CD14-positive monocyte (primary cell): ENCODE results near the gene ZBTB7C. TPM values are rescaled to one million over a fixed set of nuclear protein-coding genes. Genes with fewer than 3 reads are reported as not detected.

Experiments used
- DNase-seq, 3 donors: peaks; one replicate each; pipeline ENCODE4 v3.0.0-alpha.2; 2011 to 2022
- H2AFZ ChIP-seq: 2 replicates; pipeline ENCODE4 v1.6.0; 2012; ENCODE audit warnings: mild to moderate bottlenecking, low read depth, low read length, inconsistent platforms; ENCODE audit not compliant: insufficient read depth, poor library complexity, severe bottlenecking
- H3K27ac ChIP-seq, 2 donors: 1 replicate in 1 of 2; 2 replicates in 1 of 2; pipeline ENCODE4 v1.5.1; 2012 to 2013; ENCODE audit warnings: low read length in 2 of 2, control low read depth in 1 of 2, inconsistent platforms in 1 of 2, low read depth in 1 of 2, mild to moderate bottlenecking in 1 of 2
- H3K27me3 ChIP-seq, 2 donors: one replicate each; pipeline versions ENCODE4 v1.6.0 to v1.6.1; 2011 to 2013; ENCODE audit warnings: low read length in 2 of 2; ENCODE audit not compliant: control insufficient read depth in 2 of 2, insufficient read depth in 2 of 2
- H3K36me3 ChIP-seq, 2 donors: replicated peaks in 1 of 2; 1 replicate in 1 of 2; 2 replicates in 1 of 2; pipeline versions ENCODE4 v1.5.1 to v1.6.1; 2012 to 2013; ENCODE audit warnings: low read length in 2 of 2, control low read depth in 1 of 2, inconsistent platforms in 1 of 2, mild to moderate bottlenecking in 1 of 2; ENCODE audit not compliant: insufficient read depth in 2 of 2, control insufficient read depth in 1 of 2
- H3K4me1 ChIP-seq, 2 donors: 1 replicate in 1 of 2; 2 replicates in 1 of 2; pipeline versions ENCODE4 v1.5.1 to v1.6.1; 2012 to 2013; ENCODE audit warnings: low read length in 2 of 2, control low read depth in 1 of 2, inconsistent platforms in 1 of 2, mild to moderate bottlenecking in 1 of 2, moderate library complexity in 1 of 2; ENCODE audit not compliant: insufficient read depth in 2 of 2, control insufficient read depth in 1 of 2
- H3K4me2 ChIP-seq: replicated peaks from 2 replicates; pipeline ENCODE3; 2012; ENCODE audit warnings: low read length, moderate library complexity, mild to moderate bottlenecking; ENCODE audit not compliant: poor library complexity, severe bottlenecking; ENCODE audit errors: extremely low read depth
- H3K4me3 ChIP-seq, 3 experiments: fragments of 200-600 bp in 1 of 3; sonication (generic) in 1 of 3; replicated peaks in 1 of 3; 1 replicate in 2 of 3; 2 replicates in 1 of 3; pipeline ENCODE4 v1.5.1; 2011 to 2013; ENCODE audit warnings: low read length in 3 of 3, mild to moderate bottlenecking in 3 of 3, control low read depth in 2 of 3, low read depth in 2 of 3, inconsistent platforms in 1 of 3, moderate library complexity in 1 of 3
- H3K79me2 ChIP-seq: 2 replicates; pipeline ENCODE4 v1.6.0; 2012; ENCODE audit warnings: mild to moderate bottlenecking, control low read depth, inconsistent platforms, low read length, moderate library complexity; ENCODE audit not compliant: insufficient read depth
- H3K9ac ChIP-seq: 2 replicates; pipeline ENCODE4 v1.6.0; 2017; ENCODE audit warnings: low read length, mild to moderate bottlenecking; ENCODE audit not compliant: insufficient read depth, poor library complexity, severe bottlenecking
- H3K9me3 ChIP-seq, 2 donors: replicated peaks in 1 of 2; 1 replicate in 1 of 2; 2 replicates in 1 of 2; pipeline versions ENCODE4 v1.5.1 to v1.6.1; 2012 to 2013; ENCODE audit warnings: low read length in 2 of 2, control low read depth in 1 of 2; ENCODE audit not compliant: control insufficient read depth in 1 of 2, insufficient read depth in 1 of 2
- H4K20me1 ChIP-seq: 2 replicates; pipeline ENCODE4 v1.6.0; 2012; ENCODE audit warnings: mild to moderate bottlenecking, low read length, control low read depth, moderate library complexity; ENCODE audit not compliant: insufficient read depth
- H3K27ac Mint-ChIP-seq, 7 donors: one replicate each; pipeline ENCODE4 v1.8.0; 2020; ENCODE audit warnings: mild to moderate bottlenecking in 7 of 7, mixed read lengths in 7 of 7, moderate library complexity in 6 of 7, inconsistent platforms in 2 of 7
- H3K27me3 Mint-ChIP-seq, 3 donors: one replicate each; pipeline ENCODE4 v1.8.0; 2021 to 2022; ENCODE audit warnings: low read depth in 3 of 3, mild to moderate bottlenecking in 3 of 3, mixed read lengths in 3 of 3, moderate library complexity in 3 of 3, inconsistent platforms in 1 of 3
- H3K36me3 Mint-ChIP-seq, 2 donors: one replicate each; pipeline ENCODE4 v1.8.0; 2020; ENCODE audit warnings: mixed read lengths in 2 of 2, inconsistent platforms in 1 of 2, mild to moderate bottlenecking in 1 of 2
- H3K4me1 Mint-ChIP-seq: one replicate; pipeline ENCODE4 v1.8.0; 2020; ENCODE audit warnings: mild to moderate bottlenecking, mixed read lengths
- H3K4me3 Mint-ChIP-seq, 2 donors: one replicate each; pipeline ENCODE4 v1.8.0; 2020; ENCODE audit warnings: mild to moderate bottlenecking in 2 of 2, mixed read lengths in 2 of 2, moderate library complexity in 1 of 2
- H3K9me3 Mint-ChIP-seq, 7 donors: one replicate each; pipeline ENCODE4 v1.8.0; 2020 to 2022; ENCODE audit warnings: mixed read lengths in 7 of 7, mild to moderate bottlenecking in 6 of 7, moderate library complexity in 6 of 7, inconsistent platforms in 2 of 7
- CTCF ChIP-seq: fragments of 200-600 bp; IDR thresholded peaks from one replicate; pipeline ENCODE4 v1.8.0; 2022; ENCODE audit warnings: antibody characterized with exemption, mild to moderate bottlenecking
- WGBS: methylation state at CpG from one replicate; pipeline ENCODE4 v1.1.5; 2013; ENCODE audit warnings: missing lambda C conversion rate; ENCODE audit not compliant: insufficient coverage; 5-methylcytosine and 5-hydroxymethylcytosine counted together
- intact Hi-C, 2 donors: fragments of 100-400 bp; cut with micrococcal nuclease; formaldehyde crosslinking; loops; one replicate each; pipeline versions ENCODE4 v1.15.0 to v1.15.1; 2023
- polyA plus RNA-seq, 3 donors: library from polyadenylated mRNA; depleted of rRNA in 1 of 3; unstranded in 2 of 3; stranded (reverse) in 1 of 3; fragments of 300-500 nt in 2 of 3; fragments of >200 nt in 1 of 3; fragmentation: Illumina TruSeq in 2 of 3; gene quantifications; 1 replicate in 2 of 3; 2 replicates in 1 of 3; pipeline ENCODE4 v1.2.3, GENCODE V29; 2012 to 2021

Gene ZBTB7C
- polyA plus RNA-seq, 3 donors = 0.03 to 0.09 TPM; not detected in 1

- no peaks in the 10 kb centered on the region for H3K27me3 ChIP-seq
- H4K20me1 ChIP-seq = no peaks in the 10 kb centered on the region
- H3K4me1 ChIP-seq = no peaks in the 10 kb centered on the region
- no peak overlapping the region for H3K4me2 ChIP-seq
- Mint-ChIP-seq H3K36me3 (no peaks in the 10 kb centered on the region), H3K27me3 (peaks cover 2 to 7% (median 6%) of the 10 kb centered on the region in 3 donors), H3K9me3 (peaks cover 0 to 2% (median 0%) of the 10 kb centered on the region in 7 donors), H3K27ac (no peak overlapping the region), H3K4me1 (no peaks in the 10 kb centered on the region), H3K4me3 (no peak overlapping the region)
- no peaks in the 10 kb centered on the region for H3K36me3 ChIP-seq
- intact Hi-C loops = no loop called here
- H3K9me3 ChIP-seq = no peaks in the 10 kb centered on the region
- no peak for DNase-seq
- no peak for TF ChIP-seq CTCF
- no peak overlapping the region for H3K4me3 ChIP-seq
- no peaks in the 10 kb centered on the region for H3K79me2 ChIP-seq
- H2AFZ ChIP-seq = no peak overlapping the region
- no peak overlapping the region for H3K27ac ChIP-seq
- H3K9ac ChIP-seq = no peak overlapping the region
- WGBS = no CpG with 5 or more reads among the region's 3 CpGs
Observed at GRCh38 chr18:48358868-48359267, 50.3 kb downstream of the ZBTB7C start.

- H3K27me3 ChIP-seq = no peaks in the 10 kb centered on the region
- 71% methylated on average over 9 of the region's 11 CpGs for WGBS
- H3K4me3 ChIP-seq = no peak overlapping the region
- no peaks in the 10 kb centered on the region for H3K36me3 ChIP-seq
- no peak for DNase-seq
- no peak overlapping the region for H3K4me3 Mint-ChIP-seq
- no peaks in the 10 kb centered on the region for H3K4me1 Mint-ChIP-seq
- peaks cover 0 to 2% (median 0%) of the 10 kb centered on the region in 7 donors for H3K9me3 Mint-ChIP-seq
- no peak overlapping the region for H3K9ac ChIP-seq
- no peak overlapping the region for H3K27ac Mint-ChIP-seq
- H3K9me3 ChIP-seq = no peaks in the 10 kb centered on the region
- H3K4me1 ChIP-seq = no peaks in the 10 kb centered on the region
- no peaks in the 10 kb centered on the region for H3K36me3 Mint-ChIP-seq
- no peak for TF ChIP-seq CTCF
- H2AFZ ChIP-seq = no peak overlapping the region
- H3K27ac ChIP-seq = no peak overlapping the region
- no peaks in the 10 kb centered on the region for H4K20me1 ChIP-seq
- H3K79me2 ChIP-seq = no peaks in the 10 kb centered on the region
- peaks cover 2 to 11% (median 8%) of the 10 kb centered on the region in 3 donors for H3K27me3 Mint-ChIP-seq
- H3K4me2 ChIP-seq = no peak overlapping the region
- intact Hi-C loops = no loop called here
Observed at GRCh38 chr18:48356909-48357631, 52.1 kb downstream of the ZBTB7C start.
